Panc1 (cell line): ENCODE results near the gene ESR1. TPM values are rescaled to one million over a fixed set of nuclear protein-coding genes. Genes with fewer than 3 reads are reported as not detected.

Experiments used
- ATAC-seq: fragments of 200-7000 bp; cut with Tn5 transposase; 2 replicates; pipeline ENCODE4 v1.9.1; 2020; ENCODE audit warnings: mild to moderate bottlenecking, moderate library complexity
- BruUV-seq: library from RNA; stranded (reverse); fragments of 400-500 nt; replicated peaks from 2 replicates; lab custom pipeline; 2021; lab: Mats Ljungman, UMichigan
- CTCF ChIA-PET: fragments of 300-600 bp; sonication (Branson Sonifier 250); formaldehyde crosslinking; loops from one replicate; lab custom pipeline; 2022; ENCODE audit warnings: antibody characterized with exemption; lab: Charles Lee
- POLR2A ChIA-PET: fragments of 300-600 bp; sonication (Branson Sonifier 250); formaldehyde crosslinking; loops from one replicate; lab custom pipeline; 2022; ENCODE audit warnings: antibody characterized with exemption; lab: Charles Lee
- DNase-seq: peaks from one replicate; pipeline ENCODE4 v3.0.0-alpha.2; 2010; ENCODE audit warnings: low read depth, low spot score
- H3K27ac ChIP-seq: 2 replicates; pipeline ENCODE4 v1.5.1; 2011; ENCODE audit warnings: mild to moderate bottlenecking, low read length, inconsistent platforms
- H3K27me3 ChIP-seq: fragments of 200-500 bp; sonication (Bioruptor generic); 2 replicates; pipeline ENCODE4 v1.6.0; 2014; ENCODE audit warnings: low read length, inconsistent platforms; ENCODE audit not compliant: control insufficient read depth, insufficient read depth
- H3K36me3 ChIP-seq: fragments of 200-500 bp; sonication (Bioruptor generic); 2 replicates; pipeline ENCODE4 v1.5.1; 2014; ENCODE audit warnings: inconsistent platforms, mild to moderate bottlenecking, low read length, moderate library complexity; ENCODE audit not compliant: control insufficient read depth, insufficient read depth
- H3K4me1 ChIP-seq: 2 replicates; pipeline ENCODE4 v1.5.1; 2011; ENCODE audit warnings: inconsistent platforms, mild to moderate bottlenecking, low read length, moderate library complexity; ENCODE audit not compliant: control insufficient read depth, insufficient read depth
- H3K4me3 ChIP-seq, 2 experiments: 2 replicates each; pipeline ENCODE4 v1.5.1; 2011 to 2012; ENCODE audit warnings: low read depth in 2 of 2, low read length in 2 of 2, mild to moderate bottlenecking in 2 of 2, inconsistent platforms in 1 of 2, moderate library complexity in 1 of 2
- H3K9me3 ChIP-seq: fragments of 200-500 bp; sonication (Bioruptor generic); 2 replicates; pipeline ENCODE4 v1.5.1; 2014; ENCODE audit warnings: low read depth, mild to moderate bottlenecking, inconsistent platforms, low read length, moderate library complexity; ENCODE audit not compliant: control insufficient read depth, insufficient read depth
- CTCF ChIP-seq: fragments of 450-650 bp; IDR thresholded peaks from 2 replicates; pipeline ENCODE4 v1.5.1; 2017; ENCODE audit warnings: mild to moderate bottlenecking
- POLR2AphosphoS5 ChIP-seq: IDR thresholded peaks from 2 replicates; pipeline ENCODE4 v1.6.1; 2012; ENCODE audit warnings: mild to moderate bottlenecking, low read depth, low read length, moderate library complexity
- REST ChIP-seq, 2 experiments: IDR thresholded peaks; 2 replicates each; pipeline ENCODE4 v1.6.1; 2011 to 2012; ENCODE audit warnings: low read depth in 2 of 2, control low read depth in 1 of 2, low read length in 1 of 2, mild to moderate bottlenecking in 1 of 2, moderate library complexity in 1 of 2; ENCODE audit not compliant: insufficient read depth in 1 of 2
- SIN3A ChIP-seq: IDR thresholded peaks from 2 replicates; pipeline ENCODE4 v1.6.1; 2012; ENCODE audit warnings: low read depth, mild to moderate bottlenecking, low read length, moderate library complexity, borderline replicate concordance; ENCODE audit not compliant: insufficient read depth
- TCF7L2 ChIP-seq: IDR thresholded peaks from 2 replicates; pipeline ENCODE4 v1.6.1; 2011; ENCODE audit warnings: mild to moderate bottlenecking, low read depth, low read length, inconsistent platforms
- in situ Hi-C: cut with HindIII; loops from 2 replicates; pipeline ENCODE4 v1.10.0; 2016; ENCODE audit warnings: low sequenced_read_pairs, low pct_unique_long_range_greater_than_20kb
- intact Hi-C: fragments of 100-400 bp; cut with micrococcal nuclease; formaldehyde crosslinking; loops from one replicate; pipeline ENCODE4 v1.10.0; 2022; ENCODE audit not compliant: unreplicated experiment
- total RNA-seq: library from RNA; stranded (reverse); gene quantifications from one replicate; pipeline ENCODE4 v1.2.1, GENCODE V29; 2021; ENCODE audit not compliant: unreplicated experiment

ESR1 gene
- total RNA-seq, 1 experiment from 2014 or later: 0.03 TPM

GRCh38 chr6:152068622-152069261 is 261.3 kb downstream of the ESR1 start:
- POLR2A ChIA-PET: no interaction called here

GRCh38 chr6:152070556-152070955 is 263.1 kb downstream of the ESR1 start:
- no TSS peak for BruUV-seq
- H3K4me3 ChIP-seq: no peak overlapping the region
- intact Hi-C loops (no loop called here), in situ Hi-C loops (no loop called here)
- DNase-seq (no peak), ATAC-seq (no peak)
- ChIA-PET POLR2A (no interaction called here), CTCF (no interaction called here)
- no peaks in the 10 kb centered on the region for H3K9me3 ChIP-seq
- no peak overlapping the region for H3K27ac ChIP-seq
- no peak for TF ChIP-seq SIN3A
- no peak for TF ChIP-seq POLR2AphosphoS5
- no peak for TF ChIP-seq REST (IDR thresholded peaks at IDR 0.05; ENCODE audit: insufficient read depth in 1 of 2, low read depth in 2 of 2, low read length in 1 of 2)
- TF ChIP-seq TCF7L2: no peak
- TF ChIP-seq CTCF: no peak
- no peaks in the 10 kb centered on the region for H3K27me3 ChIP-seq
- H3K4me1 ChIP-seq: no peaks in the 10 kb centered on the region
- H3K36me3 ChIP-seq: no peaks in the 10 kb centered on the region

More at GRCh38 chr6:152068622-152069261, 261.3 kb downstream of the ESR1 start:
- ATAC-seq (no peak), DNase-seq (no peak)
- no peak for TF ChIP-seq REST (IDR thresholded peaks at IDR 0.05; ENCODE audit: insufficient read depth in 1 of 2, low read depth in 2 of 2, low read length in 1 of 2)
- TF ChIP-seq POLR2AphosphoS5: no peak
- TF ChIP-seq TCF7L2: no peak
- no peak for TF ChIP-seq SIN3A
- intact Hi-C loops: no loop called here
- H3K36me3 ChIP-seq: no peaks in the 10 kb centered on the region
- in situ Hi-C loops: no loop called here
- H3K27me3 ChIP-seq: no peaks in the 10 kb centered on the region
- no peaks in the 10 kb centered on the region for H3K4me1 ChIP-seq
- BruUV-seq: no TSS peak
- no peak overlapping the region for H3K27ac ChIP-seq
- no peaks in the 10 kb centered on the region for H3K9me3 ChIP-seq
- CTCF ChIA-PET: interaction anchor here (0.6 kb wide), 1 partner anchor 117 kb away, joined by 5 read pairs; no protein-coding TSS in a partner anchor
- H3K4me3 ChIP-seq: no peak overlapping the region
